CD14-positive monocyte (primary cell): ENCODE data around the gene CPNE8. TPM values are rescaled to one million over a fixed set of nuclear protein-coding genes. Genes with fewer than 3 reads are reported as not detected.

ENCODE experiments used
- DNase-seq, 3 donors: peaks; one replicate each; pipeline ENCODE4 v3.0.0-alpha.2; 2011 to 2022
- H2AFZ ChIP-seq: 2 replicates; pipeline ENCODE4 v1.6.0; 2012; ENCODE audit warnings: mild to moderate bottlenecking, low read depth, low read length, inconsistent platforms; ENCODE audit not compliant: insufficient read depth, poor library complexity, severe bottlenecking
- H3K27ac ChIP-seq, 2 donors: 1 replicate in 1 of 2; 2 replicates in 1 of 2; pipeline ENCODE4 v1.5.1; 2012 to 2013; ENCODE audit warnings: low read length in 2 of 2, control low read depth in 1 of 2, inconsistent platforms in 1 of 2, low read depth in 1 of 2, mild to moderate bottlenecking in 1 of 2
- H3K27me3 ChIP-seq, 2 donors: one replicate each; pipeline versions ENCODE4 v1.6.0 to v1.6.1; 2011 to 2013; ENCODE audit warnings: low read length in 2 of 2; ENCODE audit not compliant: control insufficient read depth in 2 of 2, insufficient read depth in 2 of 2
- H3K36me3 ChIP-seq, 2 donors: replicated peaks in 1 of 2; 1 replicate in 1 of 2; 2 replicates in 1 of 2; pipeline versions ENCODE4 v1.5.1 to v1.6.1; 2012 to 2013; ENCODE audit warnings: low read length in 2 of 2, control low read depth in 1 of 2, inconsistent platforms in 1 of 2, mild to moderate bottlenecking in 1 of 2; ENCODE audit not compliant: insufficient read depth in 2 of 2, control insufficient read depth in 1 of 2
- H3K4me1 ChIP-seq, 2 donors: 1 replicate in 1 of 2; 2 replicates in 1 of 2; pipeline versions ENCODE4 v1.5.1 to v1.6.1; 2012 to 2013; ENCODE audit warnings: low read length in 2 of 2, control low read depth in 1 of 2, inconsistent platforms in 1 of 2, mild to moderate bottlenecking in 1 of 2, moderate library complexity in 1 of 2; ENCODE audit not compliant: insufficient read depth in 2 of 2, control insufficient read depth in 1 of 2
- H3K4me2 ChIP-seq: replicated peaks from 2 replicates; pipeline ENCODE3; 2012; ENCODE audit warnings: low read length, moderate library complexity, mild to moderate bottlenecking; ENCODE audit not compliant: poor library complexity, severe bottlenecking; ENCODE audit errors: extremely low read depth
- H3K4me3 ChIP-seq, 3 experiments: fragments of 200-600 bp in 1 of 3; sonication (generic) in 1 of 3; replicated peaks in 1 of 3; 1 replicate in 2 of 3; 2 replicates in 1 of 3; pipeline ENCODE4 v1.5.1; 2011 to 2013; ENCODE audit warnings: low read length in 3 of 3, mild to moderate bottlenecking in 3 of 3, control low read depth in 2 of 3, low read depth in 2 of 3, inconsistent platforms in 1 of 3, moderate library complexity in 1 of 3
- H3K79me2 ChIP-seq: 2 replicates; pipeline ENCODE4 v1.6.0; 2012; ENCODE audit warnings: mild to moderate bottlenecking, control low read depth, inconsistent platforms, low read length, moderate library complexity; ENCODE audit not compliant: insufficient read depth
- H3K9ac ChIP-seq: 2 replicates; pipeline ENCODE4 v1.6.0; 2017; ENCODE audit warnings: low read length, mild to moderate bottlenecking; ENCODE audit not compliant: insufficient read depth, poor library complexity, severe bottlenecking
- H3K9me3 ChIP-seq, 2 donors: replicated peaks in 1 of 2; 1 replicate in 1 of 2; 2 replicates in 1 of 2; pipeline versions ENCODE4 v1.5.1 to v1.6.1; 2012 to 2013; ENCODE audit warnings: low read length in 2 of 2, control low read depth in 1 of 2; ENCODE audit not compliant: control insufficient read depth in 1 of 2, insufficient read depth in 1 of 2
- H4K20me1 ChIP-seq: 2 replicates; pipeline ENCODE4 v1.6.0; 2012; ENCODE audit warnings: mild to moderate bottlenecking, low read length, control low read depth, moderate library complexity; ENCODE audit not compliant: insufficient read depth
- H3K27ac Mint-ChIP-seq, 7 donors: one replicate each; pipeline ENCODE4 v1.8.0; 2020; ENCODE audit warnings: mild to moderate bottlenecking in 7 of 7, mixed read lengths in 7 of 7, moderate library complexity in 6 of 7, inconsistent platforms in 2 of 7
- H3K27me3 Mint-ChIP-seq, 3 donors: one replicate each; pipeline ENCODE4 v1.8.0; 2021 to 2022; ENCODE audit warnings: low read depth in 3 of 3, mild to moderate bottlenecking in 3 of 3, mixed read lengths in 3 of 3, moderate library complexity in 3 of 3, inconsistent platforms in 1 of 3
- H3K36me3 Mint-ChIP-seq, 2 donors: one replicate each; pipeline ENCODE4 v1.8.0; 2020; ENCODE audit warnings: mixed read lengths in 2 of 2, inconsistent platforms in 1 of 2, mild to moderate bottlenecking in 1 of 2
- H3K4me1 Mint-ChIP-seq: one replicate; pipeline ENCODE4 v1.8.0; 2020; ENCODE audit warnings: mild to moderate bottlenecking, mixed read lengths
- H3K4me3 Mint-ChIP-seq, 2 donors: one replicate each; pipeline ENCODE4 v1.8.0; 2020; ENCODE audit warnings: mild to moderate bottlenecking in 2 of 2, mixed read lengths in 2 of 2, moderate library complexity in 1 of 2
- H3K9me3 Mint-ChIP-seq, 7 donors: one replicate each; pipeline ENCODE4 v1.8.0; 2020 to 2022; ENCODE audit warnings: mixed read lengths in 7 of 7, mild to moderate bottlenecking in 6 of 7, moderate library complexity in 6 of 7, inconsistent platforms in 2 of 7
- WGBS: methylation state at CpG from one replicate; pipeline ENCODE4 v1.1.5; 2013; ENCODE audit warnings: missing lambda C conversion rate; ENCODE audit not compliant: insufficient coverage; 5-methylcytosine and 5-hydroxymethylcytosine counted together
- intact Hi-C, 2 donors: fragments of 100-400 bp; cut with micrococcal nuclease; formaldehyde crosslinking; loops; one replicate each; pipeline versions ENCODE4 v1.15.0 to v1.15.1; 2023
- polyA plus RNA-seq, 3 donors: library from polyadenylated mRNA; depleted of rRNA in 1 of 3; unstranded in 2 of 3; stranded (reverse) in 1 of 3; fragments of 300-500 nt in 2 of 3; fragments of >200 nt in 1 of 3; fragmentation: Illumina TruSeq in 2 of 3; gene quantifications; 1 replicate in 2 of 3; 2 replicates in 1 of 3; pipeline ENCODE4 v1.2.3, GENCODE V29; 2012 to 2021
- TF ChIP-seq, protein P1 (sequence below): fragments of 200-600 bp; IDR thresholded peaks from one replicate; pipeline ENCODE4 v1.8.0; 2022; ENCODE audit warnings: antibody characterized with exemption, mild to moderate bottlenecking

Gene CPNE8
- polyA plus RNA-seq, 3 donors, result 15.2 to 22.5 (median 19.0) TPM

DNA sequence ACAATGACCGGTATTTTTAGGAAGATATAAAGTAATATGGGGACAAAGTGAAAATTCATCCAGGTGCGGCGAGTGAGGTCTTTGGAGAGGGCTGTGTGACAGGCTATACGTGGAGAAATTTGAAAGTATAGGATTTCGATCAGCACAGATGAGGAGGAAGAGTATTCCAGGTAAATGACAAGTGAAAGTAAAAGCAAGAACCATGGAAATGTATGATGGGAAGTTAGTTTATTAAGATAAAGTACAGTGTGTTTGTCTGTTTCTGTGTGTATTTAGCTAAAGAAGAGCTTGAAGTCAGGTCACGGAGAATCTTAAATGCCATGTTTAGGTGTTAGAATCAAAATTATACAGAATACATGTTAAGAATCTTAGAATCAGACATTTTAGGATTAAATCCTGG lies 239.0 kb downstream of the CPNE8 start:
- no peaks in the 10 kb centered on the region for H3K79me2 ChIP-seq
- no peak for DNase-seq
- H3K36me3 Mint-ChIP-seq, result peaks cover 27 to 47% of the 10 kb centered on the region in 2 donors
- TF ChIP-seq, protein P1, sequence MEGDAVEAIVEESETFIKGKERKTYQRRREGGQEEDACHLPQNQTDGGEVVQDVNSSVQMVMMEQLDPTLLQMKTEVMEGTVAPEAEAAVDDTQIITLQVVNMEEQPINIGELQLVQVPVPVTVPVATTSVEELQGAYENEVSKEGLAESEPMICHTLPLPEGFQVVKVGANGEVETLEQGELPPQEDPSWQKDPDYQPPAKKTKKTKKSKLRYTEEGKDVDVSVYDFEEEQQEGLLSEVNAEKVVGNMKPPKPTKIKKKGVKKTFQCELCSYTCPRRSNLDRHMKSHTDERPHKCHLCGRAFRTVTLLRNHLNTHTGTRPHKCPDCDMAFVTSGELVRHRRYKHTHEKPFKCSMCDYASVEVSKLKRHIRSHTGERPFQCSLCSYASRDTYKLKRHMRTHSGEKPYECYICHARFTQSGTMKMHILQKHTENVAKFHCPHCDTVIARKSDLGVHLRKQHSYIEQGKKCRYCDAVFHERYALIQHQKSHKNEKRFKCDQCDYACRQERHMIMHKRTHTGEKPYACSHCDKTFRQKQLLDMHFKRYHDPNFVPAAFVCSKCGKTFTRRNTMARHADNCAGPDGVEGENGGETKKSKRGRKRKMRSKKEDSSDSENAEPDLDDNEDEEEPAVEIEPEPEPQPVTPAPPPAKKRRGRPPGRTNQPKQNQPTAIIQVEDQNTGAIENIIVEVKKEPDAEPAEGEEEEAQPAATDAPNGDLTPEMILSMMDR, result no peak
- no peak overlapping the region for H3K9ac ChIP-seq
- peaks cover 0 to 11% of the 10 kb centered on the region in 2 donors for H3K9me3 ChIP-seq
- peaks cover 20% of the 10 kb centered on the region for H3K4me1 Mint-ChIP-seq
- no peak overlapping the region for H3K4me2 ChIP-seq
- H3K27ac ChIP-seq, result no peak overlapping the region
- H4K20me1 ChIP-seq, result no peaks in the 10 kb centered on the region
- H3K9me3 Mint-ChIP-seq, result peaks cover 5 to 9% (median 8%) of the 10 kb centered on the region in 7 donors
- no peak overlapping the region for H3K4me3 ChIP-seq
- no peak overlapping the region for H3K4me3 Mint-ChIP-seq
- intact Hi-C loops, result no loop called here
- peaks cover 10 to 45% of the 10 kb centered on the region in 2 donors for H3K36me3 ChIP-seq
- 87% methylated on average over 3 of the region's 6 CpGs for WGBS
- no peaks in the 10 kb centered on the region for H3K27me3 ChIP-seq
- peaks cover 6 to 20% of the 10 kb centered on the region in 2 donors for H3K4me1 ChIP-seq
- H3K27me3 Mint-ChIP-seq, result no peaks in the 10 kb centered on the region
- peak overlapping the region in 1 of 7 donors; percentile 2 for H3K27ac Mint-ChIP-seq
- H2AFZ ChIP-seq, result no peak overlapping the region

GRCh38 chr12:38664661-38665269 lies 240.6 kb downstream of the CPNE8 start:
- H3K9me3 Mint-ChIP-seq, result peaks cover 12 to 21% (median 15%) of the 10 kb centered on the region in 7 donors
- no peak overlapping the region for H3K4me2 ChIP-seq
- intact Hi-C loops, result no loop called here
- peaks cover 34 to 51% of the 10 kb centered on the region in 2 donors for H3K36me3 Mint-ChIP-seq
- H3K4me3 ChIP-seq, result no peak overlapping the region
- H3K36me3 ChIP-seq, result peaks cover 6 to 35% of the 10 kb centered on the region in 2 donors
- H3K4me1 Mint-ChIP-seq, result peaks cover 20% of the 10 kb centered on the region
- peaks cover 0 to 2% (median 0%) of the 10 kb centered on the region in 3 donors for H3K27me3 Mint-ChIP-seq
- H3K4me1 ChIP-seq, result peaks cover 6 to 20% of the 10 kb centered on the region in 2 donors
- no peak overlapping the region for H2AFZ ChIP-seq
- H4K20me1 ChIP-seq, result no peaks in the 10 kb centered on the region
- H3K9ac ChIP-seq, result no peak overlapping the region
- no peaks in the 10 kb centered on the region for H3K79me2 ChIP-seq
- H3K9me3 ChIP-seq, result peaks cover 0 to 14% of the 10 kb centered on the region in 2 donors
- no peak overlapping the region for H3K4me3 Mint-ChIP-seq
- H3K27ac ChIP-seq, result no peak overlapping the region
- peak overlapping the region in 2 of 7 donors; percentile 20 to 45 for H3K27ac Mint-ChIP-seq
- H3K27me3 ChIP-seq, result no peaks in the 10 kb centered on the region
- TF ChIP-seq, protein P1, result peak; percentile 60
- no peak for DNase-seq
